Heart left ventricle (tissue), 13 donors: ENCODE results near the gene ACSS1.

Experiments
- POLR2A ChIP-seq, 2 donors: fragments of 450-650 bp; IDR thresholded peaks; one replicate each; pipeline ENCODE4 v1.6.1; 2017; ENCODE audit warnings: antibody characterized with exemption in 2 of 2, mild to moderate bottlenecking in 2 of 2, moderate library complexity in 2 of 2
- TF ChIP-seq, protein P1 (sequence below), 12 donors: fragments of 200-600 bp; sonication (generic) in 4 of 12; IDR thresholded peaks; one replicate each; pipeline versions ENCODE4 v1.5.0 to v1.8.0; 2018 to 2022; ENCODE audit warnings: antibody characterized with exemption in 12 of 12, mild to moderate bottlenecking in 5 of 12
- donor health status: ischemic (EF 13 %, LVEDD 7.1; RV severe dilation, severe dysfunction).
- donor health status: DM: no; HTN: yes; CAD: no.
- donor health status: DM: no; HTN: no; CAD: no.
- donor health status: ischemic (EF 25% LVEDD 6.9; RV normal size, moderate dysfunction).
- donor health status: ischemic (EF 25% LVEDD 5.7; RV mildly dilated, moderate dysfunction).
- donor health status: ischemic (EF 35%, LVEDD 5.7; RV mildly dilated, moderate dysfunction).
- donor health status: nonischemic (EF 11% LVEDD 7.7; RV severe dilation, severe dysfunction).
- donor health status: DM: yes; HTN: yes; CAD: no.
- donor health status: PGD.
- donor health status: ischemic (EF 29% LVEDD 5.4; RV normal size, mild dysfunction).
- donor health status: nonischemic (EF 23%, LVEDD 6.1; RV moderate dilation, normal function).

DNA sequence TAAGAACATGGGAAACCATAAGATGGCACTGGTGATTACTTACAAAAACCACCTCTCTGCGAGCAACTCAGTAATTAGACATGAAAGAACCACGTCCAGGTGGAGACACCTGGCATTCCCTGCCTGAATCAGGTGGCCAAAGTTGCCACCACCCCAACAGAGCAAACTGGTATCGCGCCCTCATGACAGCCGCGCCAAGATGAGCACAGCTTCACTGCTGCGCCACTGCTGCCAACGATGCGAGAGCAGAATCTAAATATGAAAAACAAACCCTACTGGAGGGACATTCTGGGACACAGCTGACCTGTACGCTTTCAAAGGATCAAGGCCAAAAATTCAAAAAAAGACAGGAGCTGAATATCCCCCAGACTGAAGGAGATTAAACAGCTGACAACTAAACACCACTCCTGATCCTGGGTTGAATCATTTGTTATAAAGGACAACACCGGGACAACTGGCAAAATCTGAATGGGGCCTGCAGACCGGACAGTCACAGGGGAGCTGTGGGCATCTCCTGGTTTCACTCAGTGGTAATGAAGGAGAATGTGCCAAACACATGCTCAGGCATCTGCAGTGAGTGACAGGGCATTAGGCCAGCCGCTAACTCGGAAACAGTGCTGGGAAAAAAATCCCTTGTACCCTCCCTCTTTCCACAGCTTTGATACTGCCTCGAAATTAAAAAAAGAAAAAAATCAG is 91.5 kb downstream of the ACSS1 start:
- TF ChIP-seq, protein P1, sequence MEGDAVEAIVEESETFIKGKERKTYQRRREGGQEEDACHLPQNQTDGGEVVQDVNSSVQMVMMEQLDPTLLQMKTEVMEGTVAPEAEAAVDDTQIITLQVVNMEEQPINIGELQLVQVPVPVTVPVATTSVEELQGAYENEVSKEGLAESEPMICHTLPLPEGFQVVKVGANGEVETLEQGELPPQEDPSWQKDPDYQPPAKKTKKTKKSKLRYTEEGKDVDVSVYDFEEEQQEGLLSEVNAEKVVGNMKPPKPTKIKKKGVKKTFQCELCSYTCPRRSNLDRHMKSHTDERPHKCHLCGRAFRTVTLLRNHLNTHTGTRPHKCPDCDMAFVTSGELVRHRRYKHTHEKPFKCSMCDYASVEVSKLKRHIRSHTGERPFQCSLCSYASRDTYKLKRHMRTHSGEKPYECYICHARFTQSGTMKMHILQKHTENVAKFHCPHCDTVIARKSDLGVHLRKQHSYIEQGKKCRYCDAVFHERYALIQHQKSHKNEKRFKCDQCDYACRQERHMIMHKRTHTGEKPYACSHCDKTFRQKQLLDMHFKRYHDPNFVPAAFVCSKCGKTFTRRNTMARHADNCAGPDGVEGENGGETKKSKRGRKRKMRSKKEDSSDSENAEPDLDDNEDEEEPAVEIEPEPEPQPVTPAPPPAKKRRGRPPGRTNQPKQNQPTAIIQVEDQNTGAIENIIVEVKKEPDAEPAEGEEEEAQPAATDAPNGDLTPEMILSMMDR (IDR thresholded peaks at IDR 0.05): no peak
- no peak for TF ChIP-seq POLR2A (IDR thresholded peaks at IDR 0.05)
